ENCODE results near the gene CDH23.

GRCh38 chr10:71473671-71474599 is 77.2 kb downstream of the CDH23 start:
- TF ChIP-seq CTCF (IDR thresholded peaks at IDR 0.05) (no peak), POLR2A (IDR thresholded peaks at IDR 0.05) (no peak)
